GM19239 (cell line): Measurements from ENCODE around the gene SH3PXD2A.

ENCODE experiments used
- DNase-seq: peaks from one replicate; pipeline ENCODE4 v3.0.0; 2011; ENCODE audit warnings: low spot score; ENCODE audit not compliant: insufficient read length
- FAIRE-seq: peaks from 2 replicates; lab custom pipeline; 2011; peaks lifted over from hg19 to GRCh38; lab: Jason Lieb, UNC

Gene SH3PXD2A

GRCh38 chr10:103699611-103700435 lies 155.6 kb downstream of the SH3PXD2A start:
- DNase-seq (no peak), FAIRE-seq (no peak)

GRCh38 chr10:103698266-103698665 lies 157.1 kb downstream of the SH3PXD2A start:
- no peak for FAIRE-seq
- no peak for DNase-seq

- DNase-seq (no peak), FAIRE-seq (no peak)
These were observed 157.6 kb downstream of the SH3PXD2A start for GRCh38 chr10:103697787-103698186.

- DNase-seq (peak; percentile 87), FAIRE-seq (peak; percentile 96)
These were observed 158.8 kb downstream of the SH3PXD2A start for GRCh38 chr10:103696411-103697145.

GRCh38 chr10:103696094-103696410 lies 159.3 kb downstream of the SH3PXD2A start:
- DNase-seq (no peak), FAIRE-seq (no peak)

- peak; percentile 70 for FAIRE-seq
- DNase-seq = no peak
These were observed 159.8 kb downstream of the SH3PXD2A start for GRCh38 chr10:103695584-103696005.

GRCh38 chr10:103693812-103694205 lies 161.6 kb downstream of the SH3PXD2A start:
- FAIRE-seq = no peak
- no peak for DNase-seq

DNA sequence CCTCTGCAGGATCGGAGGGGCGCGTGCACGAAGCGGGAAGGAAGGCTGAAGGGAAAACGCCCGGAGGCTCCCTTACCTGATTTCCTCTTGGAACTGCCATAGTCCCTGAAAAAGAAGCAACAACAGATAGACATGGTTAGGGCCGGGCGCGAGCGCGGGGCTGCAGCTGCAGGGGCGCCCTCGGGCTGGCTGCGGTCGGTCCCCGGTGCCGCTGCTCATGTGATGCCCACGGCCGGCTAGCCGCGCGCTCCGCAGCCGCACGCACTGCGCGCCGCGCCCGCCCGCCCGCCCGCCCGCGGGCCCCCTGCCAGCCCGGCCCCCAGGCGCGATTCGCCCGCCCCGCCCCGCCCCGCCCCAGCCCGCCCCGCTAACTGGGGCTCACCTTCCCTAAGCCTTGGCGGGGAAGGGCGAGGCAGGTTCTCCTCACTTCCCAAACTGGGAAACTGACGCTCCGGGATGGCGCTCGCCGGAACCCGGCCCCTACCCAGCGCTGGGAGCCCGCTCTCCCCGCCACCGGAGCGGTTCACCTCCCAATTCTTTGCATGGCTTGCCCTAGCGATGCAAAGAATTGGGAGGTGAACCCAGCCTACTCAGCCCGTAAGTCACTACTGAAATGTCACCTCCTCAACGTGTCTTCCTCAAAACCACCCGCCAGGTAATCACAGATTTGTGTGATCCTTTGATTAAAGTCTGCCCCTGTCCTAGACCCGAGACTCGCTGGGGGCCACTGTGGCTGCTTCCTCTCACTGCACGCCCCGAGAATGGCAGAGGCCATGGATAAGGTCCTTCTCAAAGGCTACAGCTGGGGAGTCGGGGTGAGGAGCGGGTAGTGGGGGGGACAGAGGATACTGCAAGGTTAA lies 162.2 kb downstream of the SH3PXD2A start:
- DNase-seq (no peak), FAIRE-seq (peak; percentile 52)

GRCh38 chr10:103692436-103692951 lies 162.9 kb downstream of the SH3PXD2A start:
- DNase-seq = peak; percentile 85
- peak; percentile 90 for FAIRE-seq

DNA sequence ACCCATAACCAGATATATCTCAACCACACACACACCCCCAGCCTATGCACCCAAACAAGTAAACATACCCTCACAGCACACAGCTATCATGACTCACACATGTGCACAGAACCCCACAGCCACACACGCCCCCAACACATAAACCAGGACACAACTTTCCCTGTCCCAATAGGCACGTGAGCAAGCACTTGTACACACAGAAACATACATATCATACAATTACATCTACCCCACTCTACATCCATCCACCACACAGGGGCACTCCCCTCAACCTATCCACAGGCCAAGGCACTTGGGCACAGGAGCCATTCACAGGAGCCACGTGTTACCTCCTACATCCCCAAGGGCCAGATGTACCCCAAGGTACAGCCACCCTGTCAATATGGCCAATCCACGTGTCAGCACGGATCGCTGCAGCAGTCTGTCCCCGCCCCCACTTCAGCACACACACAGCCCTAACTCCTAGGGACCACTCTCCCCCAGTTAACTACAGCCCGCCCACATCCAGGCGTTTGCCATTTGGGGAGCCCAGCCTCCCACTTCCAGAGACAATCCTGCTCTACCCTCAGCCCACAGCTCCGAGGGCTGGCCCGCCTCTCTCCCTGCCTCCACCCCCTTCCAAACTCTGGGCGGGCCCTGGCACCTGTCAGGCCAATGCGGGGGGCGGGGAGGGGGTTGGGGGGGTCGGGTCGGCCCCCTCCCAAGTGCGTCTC lies 163.5 kb downstream of the SH3PXD2A start:
- FAIRE-seq = no peak
- DNase-seq = no peak

DNA sequence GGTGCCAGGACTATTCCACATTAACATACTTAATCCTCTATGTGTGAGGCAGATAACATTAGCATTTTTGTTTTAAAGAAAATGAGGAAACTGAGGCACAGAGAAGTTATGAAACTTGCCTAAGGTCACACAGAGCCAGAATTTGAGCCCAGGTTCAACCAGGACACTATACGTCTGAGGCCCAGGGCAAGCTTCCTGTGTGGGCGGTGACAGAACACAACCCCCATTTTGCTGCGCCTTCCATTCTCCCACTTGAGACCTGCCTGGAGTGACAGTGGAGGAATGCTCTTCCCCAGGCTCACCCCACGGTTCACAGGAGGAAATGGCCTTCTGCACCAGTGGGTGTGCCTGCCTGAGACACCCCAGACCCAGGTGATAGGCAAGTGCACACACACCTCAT lies 164.1 kb downstream of the SH3PXD2A start:
- FAIRE-seq (no peak), DNase-seq (no peak)

DNA sequence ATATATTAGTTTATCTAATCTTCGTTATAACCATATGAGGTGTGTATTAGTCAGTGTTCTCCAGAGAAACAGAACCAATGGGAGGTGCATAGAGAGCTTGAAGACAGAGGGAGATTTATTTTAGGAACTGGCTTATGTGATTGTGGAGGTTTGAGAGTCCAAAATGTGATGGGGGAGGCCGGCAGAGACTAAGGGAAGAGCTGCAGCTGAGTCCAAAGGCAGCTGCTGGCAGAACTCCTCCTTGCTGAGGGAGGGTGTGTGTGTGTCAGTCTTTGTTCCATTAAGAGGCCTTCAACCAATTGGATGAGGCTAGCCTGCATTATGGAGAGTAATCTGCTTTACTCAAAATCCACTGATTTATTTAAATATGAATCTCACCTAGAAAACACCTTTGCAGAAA lies 165.1 kb downstream of the SH3PXD2A start:
- DNase-seq (no peak), FAIRE-seq (no peak)

- FAIRE-seq (no peak), DNase-seq (no peak)
These were observed 166.9 kb downstream of the SH3PXD2A start for GRCh38 chr10:103688491-103688890.

- FAIRE-seq = no peak
These were observed 167.7 kb downstream of the SH3PXD2A start for GRCh38 chr10:103687718-103688117.

GRCh38 chr10:103687172-103687571 lies 168.2 kb downstream of the SH3PXD2A start:
- DNase-seq = no peak

More at GRCh38 chr10:103687718-103688117, 167.7 kb downstream of the SH3PXD2A start:
- DNase-seq = no peak

DNA sequence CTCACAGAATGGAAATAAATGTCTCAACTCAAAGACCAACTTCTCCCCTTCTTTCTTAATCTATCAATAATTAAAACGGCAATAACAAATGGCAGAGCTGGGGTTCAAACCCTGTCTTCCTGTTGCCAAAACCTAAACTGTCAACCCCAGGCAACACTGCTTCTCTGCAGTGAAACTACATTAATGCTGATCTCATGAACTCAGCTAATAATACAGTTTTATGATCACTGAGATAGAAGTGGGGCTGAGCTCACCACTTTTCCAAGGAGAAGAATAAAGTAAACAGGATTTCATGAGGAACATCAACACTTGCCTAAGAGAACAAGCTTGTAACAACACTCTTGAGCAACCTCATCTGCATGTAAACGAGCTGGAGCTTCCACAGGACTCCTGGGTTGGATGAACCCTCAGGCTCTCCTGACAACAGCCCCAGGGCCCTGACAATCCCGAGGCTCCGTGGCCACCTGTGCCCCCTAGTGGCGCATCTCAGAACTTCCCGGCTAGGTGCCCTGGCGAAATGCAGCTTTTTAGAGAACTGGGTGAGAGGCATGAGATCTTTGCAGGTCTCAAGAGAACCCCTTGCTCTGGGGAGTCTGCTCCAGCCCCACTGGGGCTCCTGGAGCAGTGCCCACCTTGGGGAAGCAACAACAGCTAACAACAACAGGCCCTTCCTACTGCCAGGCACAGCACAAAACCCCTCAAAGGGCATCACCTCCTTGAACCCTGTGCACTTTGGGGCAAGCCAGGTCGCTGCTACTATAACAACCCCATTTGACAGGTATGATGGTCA lies 169.3 kb downstream of the SH3PXD2A start:
- FAIRE-seq (peak; percentile 61), DNase-seq (peak; percentile 80)

More at GRCh38 chr10:103687172-103687571, 168.2 kb downstream of the SH3PXD2A start:
- no peak for FAIRE-seq

GRCh38 chr10:103683851-103684250 lies 171.5 kb downstream of the SH3PXD2A start:
- no peak for DNase-seq
- no peak for FAIRE-seq

GRCh38 chr10:103682631-103683030 lies 172.7 kb downstream of the SH3PXD2A start:
- FAIRE-seq = no peak
- DNase-seq = no peak
